Fibroblast of peridontal ligament (primary cell): ENCODE results near the gene TMEM14A.
"Not testable (repeated sequence)": the region's sequence is repeated elsewhere in the genome, so short reads cannot be mapped to it uniquely, and the experiment has no call there.

Source experiments
- DNase-seq: peaks from one replicate; pipeline ENCODE4 v3.0.0-alpha.2; 2010; ENCODE audit errors: extremely low read depth

Gene TMEM14A

DNA sequence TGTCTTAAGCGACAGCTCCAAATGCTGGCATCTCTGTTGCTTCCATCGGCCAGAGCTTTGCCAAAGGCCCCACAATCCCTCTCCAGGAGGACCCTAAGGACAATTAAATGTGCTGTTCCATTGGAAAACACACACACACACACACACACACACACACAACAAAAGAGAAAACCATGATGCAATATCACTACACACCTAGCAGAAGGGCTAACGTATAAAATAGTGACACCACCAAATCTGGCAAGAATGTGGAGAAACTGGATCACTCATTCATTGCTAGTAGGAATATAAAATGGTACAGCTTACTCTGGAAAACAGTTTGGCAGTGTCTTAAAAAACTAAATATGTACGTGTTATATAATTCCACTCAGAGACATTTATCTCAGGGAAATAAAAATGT is 13.0 kb upstream of the TMEM14A start:
- no peak for DNase-seq

DNA sequence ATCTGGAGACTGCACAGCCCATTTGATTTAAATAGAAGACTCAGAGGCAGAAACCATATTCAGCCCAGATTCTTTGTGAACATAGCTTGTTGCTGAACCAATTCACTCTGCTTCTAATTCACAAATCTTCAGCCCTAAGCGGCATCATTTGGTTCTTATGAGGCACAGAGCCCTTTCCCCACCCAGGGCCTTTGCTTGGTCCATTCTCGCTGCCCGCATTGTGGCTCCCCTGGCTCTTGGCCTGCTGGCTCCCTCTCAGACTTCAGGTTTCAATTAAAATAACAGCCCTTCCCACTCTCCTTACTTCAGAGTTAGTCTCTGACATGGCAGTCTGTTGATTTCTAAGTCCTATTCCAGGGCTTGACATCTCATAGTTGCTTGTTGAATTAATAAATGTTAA is 9.4 kb upstream of the TMEM14A start:
- peak; percentile 90 for DNase-seq

DNA sequence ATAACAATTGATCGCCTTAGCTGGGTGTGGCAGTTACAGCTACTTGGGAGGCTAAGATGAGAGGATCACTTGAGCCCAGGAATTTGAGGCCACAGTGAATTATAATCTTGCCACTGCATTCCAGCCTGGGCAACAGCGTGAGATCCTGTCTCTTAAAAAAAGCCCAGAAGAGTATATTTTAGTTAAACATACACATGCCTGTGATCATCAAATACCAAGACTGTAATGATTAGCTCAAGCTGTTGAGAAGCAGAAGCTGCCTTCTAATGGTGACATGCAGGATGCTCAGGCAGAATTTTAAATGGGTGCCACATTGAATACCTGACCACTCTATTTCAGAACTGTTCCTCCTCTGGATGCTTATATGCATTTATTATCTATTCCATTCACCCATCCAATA is 8.9 kb upstream of the TMEM14A start:
- DNase-seq, result peak; percentile 35

- DNase-seq, result peak; percentile 90
These were observed 7.6 kb upstream of the TMEM14A start for GRCh38 chr6:52663120-52663935.

- no peak for DNase-seq
These were observed 7.1 kb upstream of the TMEM14A start for GRCh38 chr6:52663936-52664185.

DNA sequence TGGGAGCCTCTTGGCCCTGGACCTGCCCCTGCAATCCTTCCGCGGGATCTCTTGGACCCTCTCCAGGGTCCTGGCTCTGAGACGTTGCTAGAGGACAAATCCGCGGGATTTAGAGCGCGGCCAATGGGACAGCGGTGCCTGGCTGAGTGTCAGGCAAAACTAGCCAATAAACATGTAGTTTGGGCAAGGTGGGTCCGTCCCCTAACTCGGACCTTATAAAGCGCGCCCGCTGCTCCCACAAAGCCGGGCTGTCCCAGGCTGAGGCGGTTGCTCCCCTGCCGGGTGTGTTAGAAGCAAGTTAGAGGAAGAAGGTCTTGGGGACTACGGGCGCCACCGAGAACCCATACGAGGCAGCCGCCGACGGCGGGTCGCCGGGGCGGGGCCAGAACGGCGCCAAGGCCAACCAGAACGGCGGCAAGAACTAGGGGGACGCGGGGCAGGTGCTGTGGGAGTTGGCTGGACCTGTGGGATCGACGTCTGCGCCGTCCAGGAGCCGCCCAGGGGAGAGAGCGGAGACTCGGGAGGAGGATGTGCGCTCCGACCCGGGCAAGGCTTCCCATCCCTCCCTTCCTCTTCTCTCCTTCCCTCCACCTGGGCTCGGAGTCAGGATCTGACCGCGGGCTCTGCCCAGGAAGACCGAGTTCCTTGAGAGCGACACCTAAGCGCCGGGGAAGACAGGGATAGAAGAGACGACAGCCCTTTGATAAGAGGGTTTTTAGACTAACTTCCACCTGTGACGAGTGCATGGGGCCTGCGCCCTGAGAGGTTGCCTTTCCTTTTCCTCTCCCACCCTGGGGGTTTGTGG is 6.5 kb upstream of the TMEM14A start:
- DNase-seq, result peak; percentile 97

DNA sequence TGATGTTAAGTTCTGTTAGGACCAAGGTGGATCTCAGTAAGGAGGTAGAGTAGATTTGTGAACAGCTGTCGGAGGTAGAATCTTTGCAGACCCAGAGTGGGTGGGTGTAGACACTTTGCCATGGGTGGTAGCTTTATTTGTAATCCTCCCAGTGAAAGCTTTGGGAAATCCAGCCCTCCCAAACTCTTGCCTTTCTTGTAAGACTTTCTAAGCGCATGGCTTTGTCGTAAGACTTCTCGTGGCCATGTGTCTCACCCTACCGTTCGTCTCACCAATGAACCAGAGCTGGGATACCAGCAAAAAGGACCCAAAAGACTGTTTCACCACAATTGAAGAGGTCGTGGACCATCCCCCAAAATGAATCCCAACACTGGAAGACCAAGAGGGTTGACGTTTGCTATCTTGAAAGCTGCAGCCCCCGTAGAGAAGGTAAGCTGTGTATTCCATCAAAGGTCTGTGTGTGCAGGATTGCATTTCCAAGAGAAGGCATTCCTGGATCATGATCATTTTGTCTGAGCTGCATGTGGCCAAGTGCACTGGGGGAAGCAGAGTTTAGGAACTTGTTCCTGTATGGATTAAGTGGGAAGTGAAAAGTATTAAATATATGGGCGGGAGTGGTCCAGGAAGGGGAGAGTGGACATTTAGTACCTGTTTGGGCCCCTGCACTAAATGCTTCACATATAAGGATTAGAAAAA is 5.8 kb upstream of the TMEM14A start:
- no peak for DNase-seq

- no peak for DNase-seq
These were observed 4.8 kb upstream of the TMEM14A start for GRCh38 chr6:52666071-52666470.

- DNase-seq, result no peak
These were observed 4.4 kb upstream of the TMEM14A start for GRCh38 chr6:52666523-52666922.

DNA sequence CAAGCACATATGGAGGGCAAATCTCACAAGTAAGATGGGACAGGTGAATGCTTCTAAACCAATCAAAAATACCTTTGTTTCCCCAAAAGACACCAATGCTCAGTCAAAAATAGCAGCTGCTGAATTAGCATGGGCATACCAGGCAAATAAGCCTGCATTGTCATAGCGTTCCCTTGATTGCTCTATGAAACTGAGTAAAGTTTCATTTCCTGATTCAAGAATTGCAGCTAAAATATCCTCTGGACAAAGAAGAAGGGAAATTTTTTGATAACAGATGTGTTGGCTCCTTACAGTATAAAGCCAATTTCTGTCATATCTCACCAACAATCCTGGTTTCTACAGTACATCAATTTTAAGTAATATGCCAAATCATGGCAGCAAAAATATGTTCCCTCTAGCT is 3.3 kb upstream of the TMEM14A start:
- no peak for DNase-seq

DNA sequence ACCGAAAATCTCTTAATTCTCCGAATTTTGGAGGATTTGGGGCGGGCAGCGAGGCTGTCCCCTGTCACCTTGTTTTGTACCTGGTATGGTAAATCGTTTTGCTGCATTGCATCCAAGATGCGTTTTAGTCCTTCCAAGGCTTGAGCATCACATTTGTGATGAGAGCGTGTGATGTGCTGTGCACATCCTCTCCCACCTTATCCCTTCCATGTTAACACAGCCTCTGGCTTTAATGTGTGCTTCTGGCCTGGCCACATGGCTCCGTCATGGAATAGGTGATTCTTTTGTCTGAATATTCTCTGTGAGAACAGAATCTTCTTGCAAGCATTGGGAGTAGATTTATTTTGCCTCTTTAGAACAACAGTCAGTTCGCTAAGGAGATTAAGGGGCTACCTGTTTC is 763 bp downstream of the TMEM14A start:
- no peak for DNase-seq

DNA sequence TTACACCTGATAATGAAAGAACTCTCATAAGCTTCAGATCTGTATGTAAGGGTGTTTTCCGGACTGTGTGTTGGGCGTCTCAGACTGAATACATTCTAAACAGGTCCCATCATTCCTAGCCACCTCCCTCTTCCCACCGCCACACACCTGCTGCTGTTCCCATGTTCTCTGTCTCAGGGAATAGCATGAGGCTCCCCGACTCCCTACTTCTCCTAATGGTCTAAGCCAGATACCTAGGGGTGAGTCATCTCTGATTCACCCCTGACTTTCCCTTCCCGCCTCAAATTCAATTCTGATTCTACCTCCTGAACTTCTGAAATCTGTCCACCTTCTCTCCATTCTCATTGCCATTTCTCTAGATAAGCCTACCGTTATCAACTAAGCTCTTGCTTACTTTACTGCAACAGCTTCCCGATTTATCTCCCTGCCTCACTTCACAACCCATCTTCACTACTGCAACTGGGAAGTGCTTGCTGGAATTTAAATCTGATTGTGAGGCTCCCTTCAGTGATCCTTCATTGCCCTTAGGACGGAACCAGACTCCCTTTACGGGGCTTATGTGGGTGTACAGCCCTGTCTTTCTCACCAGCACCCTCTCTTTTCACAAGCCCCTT is 1.6 kb downstream of the TMEM14A start:
- DNase-seq, result no peak

DNA sequence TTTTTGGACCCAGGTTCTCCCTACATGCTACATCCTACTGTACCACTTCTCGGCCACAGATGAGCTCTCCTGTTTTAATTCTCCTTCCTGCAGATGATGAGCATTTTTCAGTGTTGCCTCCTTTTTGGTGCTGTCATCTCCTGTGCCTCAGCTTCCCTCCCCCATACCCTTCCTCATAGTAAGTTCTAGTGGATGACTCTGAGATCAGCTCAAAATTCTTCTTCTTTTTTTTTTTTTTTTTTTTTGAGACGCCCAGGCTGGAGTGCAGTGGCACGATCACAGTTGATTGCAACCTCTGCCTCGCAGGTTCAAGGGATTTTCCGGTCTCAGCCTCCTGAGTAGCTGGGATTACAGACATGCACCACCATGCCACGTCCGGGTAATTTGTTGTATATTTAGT is 3.8 kb downstream of the TMEM14A start:
- DNase-seq, result no peak

GRCh38 chr6:52675372-52675771 is 4.5 kb downstream of the TMEM14A start:
- DNase-seq, result no peak

DNA sequence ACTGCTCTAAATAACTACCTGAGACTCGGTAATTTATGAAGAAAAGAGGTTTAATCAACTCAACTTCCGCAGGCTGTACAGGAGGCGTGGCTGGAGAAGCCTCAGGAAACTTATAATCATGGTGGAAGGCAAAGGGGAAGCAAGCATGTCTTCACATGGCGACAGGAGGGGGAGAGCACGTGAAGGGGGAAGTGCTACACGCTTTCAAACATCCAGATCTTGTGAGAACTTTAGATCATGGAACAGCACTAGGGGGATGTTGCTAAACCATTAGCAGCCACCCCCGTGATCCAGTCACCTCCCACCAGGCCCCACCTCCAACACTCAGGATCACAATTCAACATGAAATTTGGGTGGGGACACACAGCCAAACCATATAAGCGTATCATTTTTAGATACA is 5.7 kb downstream of the TMEM14A start:
- DNase-seq, result not testable (repeated sequence)

- no peak for DNase-seq
These were observed 10.5 kb downstream of the TMEM14A start for GRCh38 chr6:52681416-52681815.

- no peak for DNase-seq
These were observed 16.2 kb downstream of the TMEM14A start for GRCh38 chr6:52686878-52687699.

GRCh38 chr6:52689857-52690256 is 18.9 kb downstream of the TMEM14A start:
- DNase-seq, result no peak

- DNase-seq, result peak; percentile 41
These were observed 20.8 kb downstream of the TMEM14A start for GRCh38 chr6:52691718-52692117.

GRCh38 chr6:52693773-52694172 is 22.9 kb downstream of the TMEM14A start:
- no peak for DNase-seq

DNA sequence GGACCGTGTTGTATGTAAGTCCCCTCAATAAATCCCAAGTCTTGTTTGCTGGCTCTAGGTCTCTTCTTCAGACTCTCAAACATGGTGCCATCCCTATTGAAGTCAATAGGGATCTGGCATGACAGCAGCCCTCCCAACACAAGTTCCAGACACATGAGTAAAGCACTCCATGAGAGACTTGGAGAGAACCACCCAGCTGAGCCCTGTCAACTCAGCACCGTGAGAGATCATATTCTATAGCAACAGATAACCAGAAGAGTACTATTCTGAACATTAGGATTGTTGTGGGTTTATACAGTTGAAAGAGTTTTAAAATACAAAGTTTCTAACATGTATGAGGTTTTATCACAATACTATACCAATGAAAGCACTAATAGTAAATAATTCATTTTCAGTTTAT is 23.5 kb downstream of the TMEM14A start:
- no peak for DNase-seq

GRCh38 chr6:52696418-52696817 is 25.5 kb downstream of the TMEM14A start:
- DNase-seq, result no peak
